ENCODE results near the gene ZNF70. TPM values are rescaled to one million over a fixed set of nuclear protein-coding genes. Genes with fewer than 3 reads are reported as not detected.
A peak's percentile ranks its signal among the peaks of the same experiment; 100 is the strongest.

Gene ZNF70
- total and polyA plus RNA-seq, 12 donors = 1.2 to 4.2 (median 3.6) TPM

DNA sequence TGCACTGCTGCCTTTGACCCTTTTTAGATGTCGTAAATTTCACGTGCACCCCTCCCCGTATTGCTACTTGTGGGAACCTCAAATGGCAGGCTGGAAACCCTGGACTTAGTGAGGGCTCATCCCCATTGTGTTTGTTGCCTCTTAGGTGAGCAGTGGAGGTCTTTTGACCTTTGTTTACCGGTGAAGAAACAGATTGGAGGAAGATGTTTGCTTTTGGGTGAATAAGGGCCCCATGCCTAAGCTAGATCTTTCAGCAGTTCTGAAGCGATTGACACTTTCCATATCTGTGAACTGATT lies 36.6 kb upstream of the ZNF70 start:
- intact Hi-C loops (cut with DNase I) = loop anchor here in 2 of 10 donors (5.0 kb wide), 2 partner anchors 40 to 55 kb away; no protein-coding TSS in a partner anchor
- DNase-seq = no peak
- Histone ChIP-seq H3K4me1 (peaks cover 14 to 63% (median 46%) of the 10 kb centered on the region in 9 donors), H3K4me3 (peak overlapping the region; percentile 70 to 96 (median 88)), H3K9me3 (no peaks in the 10 kb centered on the region), H3K36me3 (peaks cover 0 to 38% (median 0%) of the 10 kb centered on the region in 9 donors), H3K27me3 (no peaks in the 10 kb centered on the region), H3K27ac (peak overlapping the region in 9 of 10 donors; percentile 98 to 100 (median 100))
- 2 to 3% methylated on average over 5 of the region's 5 CpGs for WGBS, 2 donors
- ATAC-seq = no peak
- TF ChIP-seq, protein P1, sequence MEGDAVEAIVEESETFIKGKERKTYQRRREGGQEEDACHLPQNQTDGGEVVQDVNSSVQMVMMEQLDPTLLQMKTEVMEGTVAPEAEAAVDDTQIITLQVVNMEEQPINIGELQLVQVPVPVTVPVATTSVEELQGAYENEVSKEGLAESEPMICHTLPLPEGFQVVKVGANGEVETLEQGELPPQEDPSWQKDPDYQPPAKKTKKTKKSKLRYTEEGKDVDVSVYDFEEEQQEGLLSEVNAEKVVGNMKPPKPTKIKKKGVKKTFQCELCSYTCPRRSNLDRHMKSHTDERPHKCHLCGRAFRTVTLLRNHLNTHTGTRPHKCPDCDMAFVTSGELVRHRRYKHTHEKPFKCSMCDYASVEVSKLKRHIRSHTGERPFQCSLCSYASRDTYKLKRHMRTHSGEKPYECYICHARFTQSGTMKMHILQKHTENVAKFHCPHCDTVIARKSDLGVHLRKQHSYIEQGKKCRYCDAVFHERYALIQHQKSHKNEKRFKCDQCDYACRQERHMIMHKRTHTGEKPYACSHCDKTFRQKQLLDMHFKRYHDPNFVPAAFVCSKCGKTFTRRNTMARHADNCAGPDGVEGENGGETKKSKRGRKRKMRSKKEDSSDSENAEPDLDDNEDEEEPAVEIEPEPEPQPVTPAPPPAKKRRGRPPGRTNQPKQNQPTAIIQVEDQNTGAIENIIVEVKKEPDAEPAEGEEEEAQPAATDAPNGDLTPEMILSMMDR (IDR thresholded peaks at IDR 0.05) = no peak

DNA sequence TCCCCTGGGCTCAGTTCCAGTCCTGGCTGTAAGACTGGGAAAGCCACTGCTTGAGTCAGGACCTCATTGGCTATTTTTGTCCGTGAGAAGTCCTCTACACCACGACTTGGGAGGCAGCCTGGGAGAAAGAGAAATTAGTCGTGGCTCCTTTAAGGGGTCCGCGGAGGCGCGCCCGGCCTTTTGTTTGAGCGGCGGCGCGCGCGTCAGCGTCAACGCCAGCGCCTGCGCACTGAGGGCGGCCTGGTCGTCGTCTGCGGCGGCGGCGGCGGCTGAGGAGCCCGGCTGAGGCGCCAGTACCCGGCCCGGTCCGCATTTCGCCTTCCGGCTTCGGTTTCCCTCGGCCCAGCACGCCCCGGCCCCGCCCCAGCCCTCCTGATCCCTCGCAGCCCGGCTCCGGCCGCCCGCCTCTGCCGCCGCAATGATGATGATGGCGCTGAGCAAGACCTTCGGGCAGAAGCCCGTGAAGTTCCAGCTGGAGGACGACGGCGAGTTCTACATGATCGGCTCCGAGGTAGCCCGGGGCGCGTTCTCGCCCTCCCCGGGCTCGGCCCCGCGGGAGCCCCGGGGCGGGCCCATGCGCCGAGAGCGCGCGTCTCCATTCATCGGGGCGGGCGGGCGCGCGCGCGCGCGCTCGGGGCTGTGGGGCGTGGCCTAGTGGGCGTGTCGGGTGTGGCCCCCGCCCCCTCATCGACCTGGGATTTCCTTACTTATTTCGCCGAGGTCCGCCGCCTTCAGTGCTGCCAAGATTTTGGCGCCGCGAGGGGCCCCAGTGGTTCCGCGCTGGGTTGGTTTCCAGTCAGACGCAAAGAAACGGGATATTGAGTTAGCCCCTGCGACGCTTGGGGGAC lies 36.1 kb upstream of the ZNF70 start, which contains the start of gene SMARCB1:
SMARCB1 (plus strand) TSS at position 215 of the 848 bp plus-strand sequence; CDS start at position 419, 204 bp downstream.
- H3K9me3 ChIP-seq = no peaks in the 10 kb centered on the region
- no peaks in the 10 kb centered on the region for H3K27me3 ChIP-seq
- peaks cover 14 to 59% (median 46%) of the 10 kb centered on the region in 9 donors for H3K4me1 ChIP-seq
- TF ChIP-seq, protein P1 (IDR thresholded peaks at IDR 0.05) = peak in 1 of 9 donors; percentile 8
- DNase-seq = peak; percentile 92 to 93
- peak within 1 kb of the TSS; percentile 70 to 96 (median 88) for H3K4me3 ChIP-seq
- H3K27ac ChIP-seq = peak within 1 kb of the TSS; percentile 98 to 100 (median 100)
- ATAC-seq = peak; percentile 90 to 97 (median 95)
- intact Hi-C loops (cut with DNase I) = loop anchor here in 2 of 10 donors (5.0 kb wide), 2 partner anchors 40 to 55 kb away; no protein-coding TSS in a partner anchor
- WGBS, 2 donors = 0% methylated on average over 90 to 97 of the region's 97 CpGs
- peaks cover 0 to 32% (median 0%) of the 10 kb centered on the region in 9 donors for H3K36me3 ChIP-seq

DNA sequence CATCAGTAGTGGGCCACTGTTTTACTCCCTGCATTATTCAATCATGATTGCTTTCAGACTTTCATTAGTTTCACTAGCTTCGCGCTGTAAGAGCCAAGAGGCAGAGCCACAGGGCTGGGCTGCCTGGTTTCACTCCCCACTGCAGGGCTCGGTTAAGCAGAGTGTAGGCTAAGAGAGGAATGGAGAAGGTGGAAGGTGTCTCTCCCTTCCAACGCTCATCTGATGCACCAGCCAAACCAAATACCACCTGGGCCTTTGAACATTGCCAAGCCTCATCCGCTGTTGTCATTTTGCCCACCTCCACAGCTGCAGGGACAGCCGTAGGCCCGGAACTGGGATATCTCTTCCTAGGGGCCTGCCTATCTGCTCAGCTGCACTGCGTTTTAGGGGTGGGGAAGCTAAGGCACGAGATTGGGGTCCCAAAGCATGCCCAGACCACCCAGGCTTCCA lies 35.4 kb upstream of the ZNF70 start:
- Histone ChIP-seq H3K36me3 (peaks cover 0 to 25% (median 0%) of the 10 kb centered on the region in 9 donors), H3K4me3 (peak overlapping the region in 9 of 10 donors; percentile 70 to 96 (median 88)), H3K27ac (peak overlapping the region; percentile 98 to 100 (median 100)), H3K4me1 (peaks cover 14 to 53% (median 42%) of the 10 kb centered on the region in 9 donors), H3K9me3 (no peaks in the 10 kb centered on the region), H3K27me3 (no peaks in the 10 kb centered on the region)
- DNase-seq (no peak), ATAC-seq (peak in 5 of 8 donors; percentile 29 to 45 (median 37))
- intact Hi-C loops (cut with DNase I) = loop anchor here in 2 of 10 donors (5.0 kb wide), 2 partner anchors 41 to 56 kb away; no protein-coding TSS in a partner anchor
- 36% methylated on average over 9 of the region's 9 CpGs for WGBS, 2 donors
- TF ChIP-seq, protein P1 (IDR thresholded peaks at IDR 0.05) = no peak

DNA sequence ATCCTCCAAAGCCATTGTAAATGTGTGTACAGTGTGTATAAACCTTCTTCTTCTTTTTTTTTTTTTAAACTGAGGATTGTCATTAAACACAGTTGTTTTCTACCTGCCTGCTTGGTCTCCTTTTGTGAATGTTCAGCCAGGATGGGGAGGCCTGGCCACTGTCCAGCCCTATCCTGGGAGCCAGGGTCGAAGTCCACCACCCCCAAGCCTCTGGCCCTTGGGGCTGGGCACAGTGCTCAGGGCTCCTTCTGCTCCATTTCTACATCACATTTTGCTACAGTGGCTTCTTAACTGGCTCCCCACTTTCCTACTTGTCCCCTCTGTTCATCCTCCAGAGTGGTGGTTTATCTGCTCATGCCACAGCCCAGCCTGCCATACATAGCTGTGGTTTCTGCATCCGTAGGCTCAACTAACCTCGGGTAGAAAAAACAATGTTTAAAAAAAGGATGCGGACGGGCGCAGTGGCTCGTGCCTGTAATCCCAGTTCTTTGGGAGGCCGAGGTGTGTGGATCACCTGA lies 33.4 kb upstream of the ZNF70 start:
- WGBS, 2 donors = 84 to 89% methylated on average over 8 of the region's 8 CpGs
- TF ChIP-seq, protein P1 (IDR thresholded peaks at IDR 0.05) = no peak
- no peak for DNase-seq
- no peaks in the 10 kb centered on the region for H3K9me3 ChIP-seq
- no peak overlapping the region for H3K4me3 ChIP-seq
- H3K27ac ChIP-seq = no peak overlapping the region
- H3K36me3 ChIP-seq = peaks cover 0 to 11% (median 0%) of the 10 kb centered on the region in 9 donors
- ATAC-seq = no peak
- peaks cover 7 to 33% (median 26%) of the 10 kb centered on the region in 9 donors for H3K4me1 ChIP-seq
- H3K27me3 ChIP-seq = no peaks in the 10 kb centered on the region
- intact Hi-C loops (cut with DNase I) = no loop called here

Measured in heart right ventricle (tissue), 16 donors.